Esophagus squamous epithelium (tissue), 5 donors: ENCODE data around the gene DERA. TPM values are rescaled to one million over a fixed set of nuclear protein-coding genes. Genes with fewer than 3 reads are reported as not detected.

Source experiments
- DNase-seq: peaks from one replicate; lab custom pipeline; 2025; lab: John Stamatoyannopoulos, UW
- H3K27ac ChIP-seq, 4 donors: fragments of 200-600 bp; sonication (generic); one replicate each; pipeline ENCODE4 v1.5.1; 2016 to 2019; ENCODE audit warnings: mild to moderate bottlenecking in 1 of 4
- H3K27me3 ChIP-seq, 4 donors: fragments of 200-600 bp; sonication (generic); 1 replicate in 3 of 4; 2 replicates in 1 of 4; pipeline versions ENCODE4 v1.5.1 to v1.6.0; 2017 to 2021; ENCODE audit warnings: antibody characterized with exemption in 1 of 4
- H3K36me3 ChIP-seq, 3 donors: fragments of 200-600 bp; sonication (generic); one replicate each; pipeline ENCODE4 v1.5.1; 2016 to 2019
- H3K4me1 ChIP-seq, 3 donors: fragments of 200-600 bp; sonication (generic); one replicate each; pipeline ENCODE4 v1.5.1; 2017 to 2019
- H3K4me3 ChIP-seq, 4 donors: fragments of 200-600 bp; sonication (generic); 1 replicate in 3 of 4; 2 replicates in 1 of 4; pipeline ENCODE4 v1.5.1; 2016 to 2019; ENCODE audit warnings: mild to moderate bottlenecking in 2 of 4, moderate library complexity in 1 of 4
- H3K9me3 ChIP-seq, 3 donors: fragments of 200-600 bp; sonication (generic); one replicate each; pipeline ENCODE4 v1.5.1; 2016 to 2019
- CTCF ChIP-seq, 6 experiments: fragments of 450-650 bp in 4 of 6; fragments of 200-600 bp in 2 of 6; sonication (generic) in 2 of 6; IDR thresholded peaks; one replicate each; pipeline ENCODE4 v1.5.1; 2016 to 2019; ENCODE audit warnings: antibody characterized with exemption in 6 of 6, mild to moderate bottlenecking in 4 of 6, moderate library complexity in 4 of 6
- POLR2A ChIP-seq, 4 donors: fragments of 450-650 bp; IDR thresholded peaks; one replicate each; pipeline ENCODE4 v1.6.1; 2017; ENCODE audit warnings: antibody characterized with exemption in 4 of 4, mild to moderate bottlenecking in 4 of 4, moderate library complexity in 3 of 4
- WGBS, 2 donors: methylation state at CpG; one replicate each; pipeline ENCODE4 v1.1.5; 2018; 5-methylcytosine and 5-hydroxymethylcytosine counted together
- intact Hi-C: fragments of 100-400 bp; cut with DNase I; formaldehyde crosslinking; loops from one replicate; pipeline ENCODE4 v1.15.0; 2022
- total RNA-seq, 4 donors: library from RNA; depleted of rRNA; stranded (reverse); fragments of >200 nt; gene quantifications; one replicate each; pipeline ENCODE4 v1.1.0, GENCODE V29; 2016
- donor health status: DM: yes; HTN: yes; CAD: no.

DERA gene
- total RNA-seq, 4 donors from 2014 or later: 25.8 to 68.2 (median 41.7) TPM

DNA sequence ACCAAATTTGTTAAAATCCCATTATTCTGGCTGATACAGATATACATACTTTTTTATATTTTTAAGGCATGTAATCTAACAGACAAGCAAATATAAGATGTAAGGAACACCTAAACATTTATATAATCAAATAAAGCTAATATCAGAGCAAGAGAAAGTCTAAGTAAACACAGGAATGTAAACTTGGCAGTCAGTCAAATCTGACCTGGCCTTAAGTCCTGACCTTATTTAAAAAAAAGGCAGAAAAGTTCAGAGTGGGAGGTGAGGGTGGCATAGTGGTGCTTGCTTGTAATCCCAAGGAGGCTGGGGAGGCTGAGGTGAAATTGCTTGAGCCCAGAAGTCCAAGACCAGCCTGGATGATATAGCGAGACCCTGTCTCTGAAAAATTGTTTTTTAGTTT, 152.6 kb downstream of the DERA start:
- intact Hi-C loops: no loop called here
- Histone ChIP-seq H3K9me3 (no peaks in the 10 kb centered on the region), H3K36me3 (no peaks in the 10 kb centered on the region), H3K4me1 (no peaks in the 10 kb centered on the region), H3K4me3 (no peak overlapping the region), H3K27ac (no peak overlapping the region), H3K27me3 (no peaks in the 10 kb centered on the region)
- 85 to 100% methylated on average over 1 of the region's 1 CpG for WGBS, 2 donors
- no peak for DNase-seq
- no peak for TF ChIP-seq CTCF (IDR thresholded peaks at IDR 0.05)
- TF ChIP-seq POLR2A (IDR thresholded peaks at IDR 0.05): no peak

DNA sequence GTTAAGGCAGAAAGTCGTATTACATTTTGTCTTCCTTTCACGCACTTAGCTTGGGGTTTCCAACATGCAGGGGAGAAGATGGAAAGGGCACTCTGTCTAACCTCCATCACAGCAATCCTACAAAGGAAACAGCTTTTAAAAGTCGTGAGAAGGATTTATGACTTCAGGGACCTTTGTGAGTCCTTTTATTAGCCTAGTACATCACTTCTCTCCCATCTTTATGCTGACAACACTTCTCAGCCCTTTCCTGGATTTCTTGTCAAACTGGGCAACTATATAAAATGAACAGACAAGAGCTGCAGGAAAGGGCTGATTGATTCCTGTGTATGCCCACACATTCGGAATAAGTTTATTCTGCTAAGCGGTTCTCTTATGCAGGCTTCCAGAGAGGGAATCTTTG, 159.0 kb downstream of the DERA start:
- Histone ChIP-seq H3K36me3 (no peaks in the 10 kb centered on the region), H3K27ac (no peak overlapping the region), H3K27me3 (no peaks in the 10 kb centered on the region), H3K4me3 (no peak overlapping the region), H3K4me1 (no peaks in the 10 kb centered on the region), H3K9me3 (no peaks in the 10 kb centered on the region)
- TF ChIP-seq POLR2A (IDR thresholded peaks at IDR 0.05) (no peak), CTCF (IDR thresholded peaks at IDR 0.05) (no peak)
- intact Hi-C loops: no loop called here
- WGBS, 2 donors: 54 to 58% methylated on average over 5 of the region's 5 CpGs
- no peak for DNase-seq

GRCh38 chr12:16072678-16073077, 161.5 kb downstream of the DERA start:
- Histone ChIP-seq H3K4me3 (no peak overlapping the region), H3K9me3 (no peaks in the 10 kb centered on the region), H3K36me3 (no peaks in the 10 kb centered on the region), H3K27ac (no peak overlapping the region), H3K4me1 (no peaks in the 10 kb centered on the region), H3K27me3 (no peaks in the 10 kb centered on the region)
- intact Hi-C loops: no loop called here
- TF ChIP-seq POLR2A (IDR thresholded peaks at IDR 0.05): no peak
- TF ChIP-seq CTCF (IDR thresholded peaks at IDR 0.05): no peak
- no peak for DNase-seq
- WGBS, 2 donors: 50 to 57% methylated on average over 2 of the region's 2 CpGs

GRCh38 chr12:16074894-16075293, 163.8 kb downstream of the DERA start:
- no peak for TF ChIP-seq CTCF (IDR thresholded peaks at IDR 0.05)
- TF ChIP-seq POLR2A (IDR thresholded peaks at IDR 0.05): no peak
- H3K36me3 ChIP-seq: no peaks in the 10 kb centered on the region
- intact Hi-C loops: no loop called here
- H3K4me1 ChIP-seq: no peaks in the 10 kb centered on the region
- DNase-seq: no peak
- H3K27ac ChIP-seq: no peak overlapping the region
- H3K4me3 ChIP-seq: no peak overlapping the region
- no peaks in the 10 kb centered on the region for H3K27me3 ChIP-seq
- 58 to 68% methylated on average over 2 of the region's 2 CpGs for WGBS, 2 donors
- no peaks in the 10 kb centered on the region for H3K9me3 ChIP-seq

GRCh38 chr12:16075887-16076286, 164.8 kb downstream of the DERA start:
- TF ChIP-seq CTCF (IDR thresholded peaks at IDR 0.05) (no peak), POLR2A (IDR thresholded peaks at IDR 0.05) (no peak)
- H3K36me3 ChIP-seq: no peaks in the 10 kb centered on the region
- no peak overlapping the region for H3K4me3 ChIP-seq
- intact Hi-C loops: no loop called here
- DNase-seq: no peak
- no peaks in the 10 kb centered on the region for H3K9me3 ChIP-seq
- WGBS, 2 donors: 89% methylated on average over 1 of the region's 1 CpG; no CpG with 5 or more reads in 1 of the 2 donors
- H3K4me1 ChIP-seq: no peaks in the 10 kb centered on the region
- no peaks in the 10 kb centered on the region for H3K27me3 ChIP-seq
- no peak overlapping the region for H3K27ac ChIP-seq
